H9 (cell line): Measurements from ENCODE around the gene ATE1. TPM values are rescaled to one million over a fixed set of nuclear protein-coding genes. Genes with fewer than 3 reads are reported as not detected.

ENCODE experiments used
- DNase-seq: peaks from one replicate; pipeline ENCODE4 v3.0.0-alpha.2; 2017
- H2AFZ ChIP-seq: one replicate; pipeline ENCODE4 v1.6.1; 2013; ENCODE audit warnings: mild to moderate bottlenecking, low read length, control low read depth, moderate library complexity
- H2AK5ac ChIP-seq: 2 replicates; pipeline ENCODE4 v1.6.1; 2013; ENCODE audit warnings: low read length, control low read depth, mixed read lengths; ENCODE audit not compliant: insufficient read length
- H2BK120ac ChIP-seq: one replicate; pipeline ENCODE4 v1.6.1; 2013; ENCODE audit warnings: low read depth, mild to moderate bottlenecking, low read length, control low read depth, inconsistent platforms; ENCODE audit not compliant: poor library complexity, severe bottlenecking
- H2BK12ac ChIP-seq: 2 replicates; pipeline ENCODE4 v1.6.1; 2013; ENCODE audit warnings: low read length, control low read depth, mixed read lengths, low read depth; ENCODE audit not compliant: insufficient read length
- H2BK15ac ChIP-seq: 2 replicates; pipeline ENCODE4 v1.6.1; 2013; ENCODE audit warnings: low read depth, low read length, control low read depth
- H2BK20ac ChIP-seq: one replicate; pipeline ENCODE4 v1.6.1; 2013; ENCODE audit warnings: low read depth, mild to moderate bottlenecking, low read length, control low read depth, inconsistent platforms; ENCODE audit not compliant: poor library complexity, severe bottlenecking
- H2BK5ac ChIP-seq: 2 replicates; pipeline ENCODE4 v1.6.1; 2013; ENCODE audit warnings: low read length, control low read depth, mixed read lengths; ENCODE audit not compliant: insufficient read length
- H3K14ac ChIP-seq: 2 replicates; pipeline ENCODE4 v1.6.1; 2013; ENCODE audit warnings: low read length, control low read depth; ENCODE audit not compliant: insufficient read depth
- H3K18ac ChIP-seq: 2 replicates; pipeline ENCODE4 v1.6.1; 2013; ENCODE audit warnings: low read depth, mild to moderate bottlenecking, mixed read lengths, low read length, control low read depth; ENCODE audit not compliant: insufficient read length
- H3K23ac ChIP-seq: 2 replicates; pipeline ENCODE4 v1.6.1; 2013; ENCODE audit warnings: low read length, control low read depth, mixed read lengths, low read depth; ENCODE audit not compliant: insufficient read length
- H3K23me2 ChIP-seq: 2 replicates; pipeline ENCODE4 v1.6.1; 2013; ENCODE audit warnings: low read depth, mild to moderate bottlenecking, mixed read lengths, low read length, control low read depth; ENCODE audit not compliant: insufficient read length, poor library complexity, severe bottlenecking
- H3K27ac ChIP-seq: 2 replicates; pipeline ENCODE4 v1.5.1; 2013; ENCODE audit warnings: low read length, control low read depth, mixed read lengths, low read depth; ENCODE audit not compliant: insufficient read length
- H3K27me3 ChIP-seq: 2 replicates; pipeline ENCODE4 v1.6.1; 2013; ENCODE audit warnings: low read length, control low read depth, inconsistent platforms; ENCODE audit not compliant: insufficient read depth
- H3K4ac ChIP-seq: 2 replicates; pipeline ENCODE4 v1.6.1; 2013; ENCODE audit warnings: low read depth, mild to moderate bottlenecking, control low read depth, inconsistent platforms, low read length, moderate library complexity
- H3K4me1 ChIP-seq: 2 replicates; pipeline ENCODE4 v1.6.1; 2013; ENCODE audit warnings: low read length, control low read depth, inconsistent platforms; ENCODE audit not compliant: insufficient read depth
- H3K4me2 ChIP-seq: 2 replicates; pipeline ENCODE4 v1.6.1; 2013; ENCODE audit warnings: low read length, control low read depth, mixed read lengths; ENCODE audit not compliant: insufficient read length, insufficient read depth
- H3K56ac ChIP-seq: 2 replicates; pipeline ENCODE4 v1.6.1; 2013; ENCODE audit warnings: low read depth, mild to moderate bottlenecking, mixed read lengths, low read length, control low read depth; ENCODE audit not compliant: insufficient read length
- H3K79me1 ChIP-seq: 2 replicates; pipeline ENCODE4 v1.6.1; 2013; ENCODE audit warnings: low read depth, mild to moderate bottlenecking, moderate library complexity, low read length, control low read depth, inconsistent platforms; ENCODE audit not compliant: insufficient read depth, poor library complexity, severe bottlenecking
- H3K79me2 ChIP-seq: 2 replicates; pipeline ENCODE4 v1.6.1; 2013; ENCODE audit warnings: low read length, control low read depth, inconsistent platforms; ENCODE audit not compliant: insufficient read depth
- H3K9ac ChIP-seq: 2 replicates; pipeline ENCODE4 v1.6.1; 2013; ENCODE audit warnings: low read length, control low read depth, mixed read lengths; ENCODE audit not compliant: insufficient read length; ENCODE audit errors: extremely low read depth
- H3K9me3 ChIP-seq: one replicate; pipeline ENCODE4 v1.6.1; 2013; ENCODE audit warnings: low read depth, low read length, inconsistent platforms; ENCODE audit not compliant: control insufficient read depth
- H3T11ph ChIP-seq: one replicate; pipeline ENCODE4 v1.6.1; 2013; ENCODE audit warnings: mild to moderate bottlenecking, low read length, control low read depth, inconsistent platforms
- H4K20me1 ChIP-seq: one replicate; pipeline ENCODE4 v1.6.1; 2013; ENCODE audit not compliant: control insufficient read depth, insufficient read length, insufficient read depth
- H4K5ac ChIP-seq: 2 replicates; pipeline ENCODE4 v1.6.1; 2013; ENCODE audit warnings: low read depth, mild to moderate bottlenecking, mixed read lengths, low read length, control low read depth; ENCODE audit not compliant: insufficient read length
- H4K8ac ChIP-seq: replicated peaks from 2 replicates; pipeline ENCODE4 v1.6.1; 2013; ENCODE audit warnings: low read length, control low read depth, mixed read lengths, low read depth; ENCODE audit not compliant: insufficient read length
- H4K91ac ChIP-seq: 2 replicates; pipeline ENCODE4 v1.6.1; 2013; ENCODE audit warnings: low read depth, mild to moderate bottlenecking, moderate library complexity, mixed read lengths, low read length, control low read depth; ENCODE audit not compliant: insufficient read length
- H3K27ac Mint-ChIP-seq, 3 experiments: 2 replicates in 2 of 3; 3 replicates in 1 of 3; pipeline ENCODE4 v1.8.0; 2020 to 2021; ENCODE audit warnings: mixed read lengths in 3 of 3, mild to moderate bottlenecking in 1 of 3, moderate library complexity in 1 of 3
- H3K27me3 Mint-ChIP-seq: 2 replicates; pipeline ENCODE4 v1.8.0; 2021; ENCODE audit warnings: low read depth, mild to moderate bottlenecking, moderate library complexity, mixed read lengths
- H3K36me3 Mint-ChIP-seq, 3 experiments: 2 replicates in 2 of 3; 3 replicates in 1 of 3; pipeline ENCODE4 v1.8.0; 2020 to 2021; ENCODE audit warnings: low read depth in 3 of 3, mixed read lengths in 3 of 3; ENCODE audit not compliant: insufficient read depth in 1 of 3
- H3K4me1 Mint-ChIP-seq, 2 experiments: 2 replicates each; pipeline ENCODE4 v1.8.0; 2020; ENCODE audit warnings: mixed read lengths in 2 of 2
- H3K4me3 Mint-ChIP-seq, 2 experiments: 2 replicates in 1 of 2; 3 replicates in 1 of 2; pipeline ENCODE4 v1.8.0; 2020 to 2021; ENCODE audit warnings: mild to moderate bottlenecking in 2 of 2, mixed read lengths in 2 of 2, moderate library complexity in 1 of 2
- H3K9me3 Mint-ChIP-seq, 2 experiments: 2 replicates in 1 of 2; 3 replicates in 1 of 2; pipeline ENCODE4 v1.8.0; 2020; ENCODE audit warnings: mild to moderate bottlenecking in 2 of 2, mixed read lengths in 2 of 2, moderate library complexity in 1 of 2
- CTCF ChIP-seq: fragments of 200-600 bp; sonication (generic); conservative IDR thresholded peaks from 3 replicates; pipeline ENCODE4 v1.8.0; 2021; ENCODE audit warnings: antibody characterized with exemption, mild to moderate bottlenecking
- WGBS: extraction: QIAGEN DNeasy Blood & Tissue Kit; methylation state at CpG from one replicate; pipeline ENCODE4 v1.1.7; 2013; ENCODE audit warnings: missing lambda C conversion rate, low lambda C conversion rate, mixed read lengths; ENCODE audit not compliant: insufficient read length; ENCODE audit errors: extremely low coverage; 5-methylcytosine and 5-hydroxymethylcytosine counted together
- total RNA-seq: library from RNA; stranded (reverse); gene quantifications from 2 replicates; pipeline ENCODE4 v1.2.1, GENCODE V29; 2021

ATE1 gene
- total RNA-seq, 1 experiment from 2014 or later: 29.0 TPM

- Mint-ChIP-seq H3K27me3 (no peaks in the 10 kb centered on the region), H3K4me1 (no peaks in the 10 kb centered on the region), H3K36me3 (peaks cover 8 to 29% (median 26%) of the 10 kb centered on the region in 3 experiments; a peak in 6 of 7 replicates), H3K9me3 (no peaks in the 10 kb centered on the region), H3K27ac (no peak overlapping the region; a peak in 2 of 7 replicates), H3K4me3 (no peak overlapping the region)
- H3K14ac ChIP-seq: no peak overlapping the region
- no peaks in the 10 kb centered on the region for H3K9me3 ChIP-seq
- H2AFZ ChIP-seq: no peak overlapping the region
- no peak overlapping the region for H2AK5ac ChIP-seq
- no peak for TF ChIP-seq CTCF
- H4K91ac ChIP-seq: no peak overlapping the region
- no peak overlapping the region for H4K5ac ChIP-seq
- no peaks in the 10 kb centered on the region for H3K23me2 ChIP-seq
- H4K8ac ChIP-seq: no peak overlapping the region
- H3K79me2 ChIP-seq: no peaks in the 10 kb centered on the region
- no peak overlapping the region for H2BK20ac ChIP-seq
- H2BK120ac ChIP-seq: no peak overlapping the region
- no peak overlapping the region for H3K18ac ChIP-seq
- H3K79me1 ChIP-seq: no peaks in the 10 kb centered on the region
- H2BK15ac ChIP-seq: no peak overlapping the region
- no peak overlapping the region for H3K4ac ChIP-seq
- H3K9ac ChIP-seq: no peak overlapping the region
- H2BK12ac ChIP-seq: no peak overlapping the region
- no peak for DNase-seq
- no peak overlapping the region for H3K4me2 ChIP-seq
- no peak overlapping the region for H3T11ph ChIP-seq
- H2BK5ac ChIP-seq: no peak overlapping the region
- no peaks in the 10 kb centered on the region for H3K27me3 ChIP-seq
- WGBS: no CpG with 5 or more reads among the region's 3 CpGs
- no peak overlapping the region for H3K56ac ChIP-seq
- no peak overlapping the region for H3K27ac ChIP-seq
- no peak overlapping the region for H3K23ac ChIP-seq
- H4K20me1 ChIP-seq: no peaks in the 10 kb centered on the region
- H3K4me1 ChIP-seq: no peaks in the 10 kb centered on the region
Measured at GRCh38 chr10:121832647-121833046, 95.2 kb downstream of the ATE1 start.
